GM12873 (cell line): ENCODE measurements around the gene NEMF.

Experiments used
- TF ChIP-seq, protein P1 (sequence below): IDR thresholded peaks from 2 replicates; pipeline ENCODE4 v1.5.1; 2012; ENCODE audit warnings: low read depth, mild to moderate bottlenecking, moderate library complexity, low read length, control low read depth; ENCODE audit not compliant: insufficient read depth; ENCODE audit errors: missing control alignments

Gene NEMF

DNA sequence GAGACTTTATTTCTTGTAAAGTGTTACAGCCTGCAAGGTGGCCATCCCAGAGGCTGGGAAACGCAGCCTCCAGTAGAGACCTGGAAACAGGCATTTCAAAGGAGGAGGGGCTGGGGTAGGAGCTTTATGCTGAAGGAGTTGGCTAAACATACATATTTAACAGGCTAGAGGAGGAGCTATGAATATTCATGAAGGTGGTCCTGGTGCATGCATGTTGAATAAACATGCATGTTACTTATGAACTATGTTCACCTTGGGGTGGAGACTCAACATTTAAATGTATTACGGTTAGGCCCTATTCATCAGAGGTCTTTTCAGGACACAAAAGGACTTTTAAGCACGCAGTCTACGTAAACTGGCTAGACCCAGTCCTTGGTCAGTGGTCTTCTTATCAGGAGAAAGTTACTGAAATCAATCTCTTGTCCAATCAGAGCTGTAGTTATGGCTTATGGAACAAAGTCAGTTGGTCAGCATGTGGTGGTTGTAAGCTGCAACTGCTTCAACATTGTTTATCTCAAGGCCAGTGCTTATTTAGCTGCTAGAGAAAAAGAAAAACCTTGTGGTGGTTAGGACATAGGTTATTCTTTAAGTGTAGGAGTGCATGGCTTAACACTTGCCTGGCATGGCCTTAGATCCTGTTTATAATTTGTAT lies 28.9 kb upstream of the NEMF start:
- TF ChIP-seq, protein P1, sequence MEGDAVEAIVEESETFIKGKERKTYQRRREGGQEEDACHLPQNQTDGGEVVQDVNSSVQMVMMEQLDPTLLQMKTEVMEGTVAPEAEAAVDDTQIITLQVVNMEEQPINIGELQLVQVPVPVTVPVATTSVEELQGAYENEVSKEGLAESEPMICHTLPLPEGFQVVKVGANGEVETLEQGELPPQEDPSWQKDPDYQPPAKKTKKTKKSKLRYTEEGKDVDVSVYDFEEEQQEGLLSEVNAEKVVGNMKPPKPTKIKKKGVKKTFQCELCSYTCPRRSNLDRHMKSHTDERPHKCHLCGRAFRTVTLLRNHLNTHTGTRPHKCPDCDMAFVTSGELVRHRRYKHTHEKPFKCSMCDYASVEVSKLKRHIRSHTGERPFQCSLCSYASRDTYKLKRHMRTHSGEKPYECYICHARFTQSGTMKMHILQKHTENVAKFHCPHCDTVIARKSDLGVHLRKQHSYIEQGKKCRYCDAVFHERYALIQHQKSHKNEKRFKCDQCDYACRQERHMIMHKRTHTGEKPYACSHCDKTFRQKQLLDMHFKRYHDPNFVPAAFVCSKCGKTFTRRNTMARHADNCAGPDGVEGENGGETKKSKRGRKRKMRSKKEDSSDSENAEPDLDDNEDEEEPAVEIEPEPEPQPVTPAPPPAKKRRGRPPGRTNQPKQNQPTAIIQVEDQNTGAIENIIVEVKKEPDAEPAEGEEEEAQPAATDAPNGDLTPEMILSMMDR: no peak

- TF ChIP-seq, protein P1: no peak
Observed at GRCh38 chr14:49880267-49881064, 27.9 kb upstream of the NEMF start.

GRCh38 chr14:49879646-49880204 lies 27.1 kb upstream of the NEMF start:
- TF ChIP-seq, protein P1: peak; percentile 87

GRCh38 chr14:49876563-49877127 lies 24.1 kb upstream of the NEMF start:
- TF ChIP-seq, protein P1: no peak

DNA sequence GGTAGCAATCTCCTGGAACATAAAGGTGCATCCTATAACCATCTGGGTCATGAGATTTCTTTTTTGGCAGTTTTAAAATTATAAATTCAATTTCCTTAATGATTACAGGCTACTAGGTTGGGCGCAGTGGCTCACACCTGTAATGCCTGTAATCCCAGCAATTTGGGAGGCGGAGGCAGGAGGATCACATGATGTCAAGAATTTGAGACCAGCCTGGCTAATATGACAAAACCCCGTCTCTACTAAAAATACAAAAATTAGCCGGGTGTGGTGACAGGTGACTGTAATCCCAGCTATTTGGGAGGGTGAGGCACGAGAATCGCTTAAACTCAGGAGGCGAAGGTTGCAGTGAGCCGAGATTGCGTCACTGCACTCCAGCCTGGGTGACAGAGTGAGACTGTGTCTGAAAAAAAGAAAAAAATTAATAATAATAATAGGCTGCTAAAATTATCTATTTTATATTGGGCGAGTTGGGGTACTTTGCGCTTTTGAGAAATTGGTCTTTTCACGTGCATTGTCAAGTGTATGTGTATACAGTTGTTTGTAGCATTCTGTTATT lies 23.1 kb upstream of the NEMF start:
- TF ChIP-seq, protein P1: no peak

GRCh38 chr14:49870908-49871307 lies 18.3 kb upstream of the NEMF start:
- TF ChIP-seq, protein P1: no peak

- TF ChIP-seq, protein P1: no peak
Observed at GRCh38 chr14:49868720-49869114, 16.1 kb upstream of the NEMF start.
